ENCODE results near the gene NFKB1. TPM values are rescaled to one million over a fixed set of nuclear protein-coding genes. Genes with fewer than 3 reads are reported as not detected.

Gene NFKB1
- total and polyA plus RNA-seq, 10 of the 15 experiments (the other 5 are each of a cell fraction or from before 2014, with no cell fraction given), result 8.7 to 110 (median 57.3) TPM

DNA sequence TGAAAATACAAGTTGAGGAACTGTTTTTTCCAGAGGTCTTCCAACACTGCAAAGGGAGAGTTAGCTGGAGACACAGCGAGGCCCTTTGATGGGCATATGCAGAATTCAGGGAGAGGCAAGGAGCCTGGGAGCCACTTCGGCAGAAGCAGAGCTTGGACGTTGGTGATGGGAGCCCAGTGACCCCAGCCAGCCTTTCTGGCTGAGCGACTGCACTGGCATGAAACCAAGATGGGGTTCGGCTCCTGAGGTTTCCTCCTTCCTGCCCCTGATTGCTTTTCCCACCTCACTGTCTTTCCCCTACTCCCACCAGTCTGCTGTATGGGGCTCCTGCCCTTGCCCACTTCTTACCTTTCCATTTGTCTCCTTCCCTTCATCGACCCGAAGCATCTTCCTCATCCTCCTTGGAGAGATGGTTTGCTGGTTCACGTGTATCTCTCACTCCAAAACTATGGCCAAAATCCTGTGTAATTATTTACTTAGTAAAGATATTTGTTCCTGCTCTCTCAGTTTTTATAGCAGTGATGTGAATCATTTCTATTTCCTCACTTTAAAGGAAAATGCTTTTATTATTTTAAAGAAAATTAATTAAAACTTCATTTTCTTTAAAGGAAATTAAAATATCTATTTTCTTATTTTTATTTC is 100.5 kb downstream of the NFKB1 start:
- ChIA-PET SMC1A (ENCODE audit: uncharacterized antibody, unreplicated experiment) (no interaction called here), POLR2A (no interaction called here), RAD21 (ENCODE audit: unreplicated experiment) (no interaction called here), CTCF (no interaction called here)
- 98% methylated on average over 7 of the region's 8 CpGs for WGBS (ENCODE audit: insufficient coverage, insufficient replicate concordance, low lambda C conversion rate, missing lambda C conversion rate)
- no peaks in the 10 kb centered on the region for H3K9me3 ChIP-seq (replicated peaks; ENCODE audit: control insufficient read depth, insufficient read depth, low read length)
- H4K20me1 ChIP-seq (ENCODE audit: control insufficient read depth, insufficient read depth), result no peaks in the 10 kb centered on the region
- H3K36me3 ChIP-seq (ENCODE audit: control insufficient read depth in 2 of 2, insufficient read depth in 2 of 2, low read length in 1 of 2), result peaks cover 11 to 49% of the 10 kb centered on the region in 2 experiments
- peaks cover 13% of the 10 kb centered on the region; the same call in 1 of the 2 replicates for H3K4me1 ChIP-seq (ENCODE audit: control insufficient read depth, insufficient read depth, low read length)
- H3K27me3 ChIP-seq (replicated peaks in 1 of 2; ENCODE audit: control insufficient read depth in 2 of 2, insufficient read depth in 2 of 2, low read length in 1 of 2), result no peaks in the 10 kb centered on the region
- DNase-seq (ENCODE audit: low read depth, low spot score) (no peak), ATAC-seq (no peak), FAIRE-seq (no peak)
- no peak overlapping the region for H3K4me2 ChIP-seq (ENCODE audit: control insufficient read depth, insufficient read depth)
- H3K79me2 ChIP-seq (ENCODE audit: control insufficient read depth, insufficient read depth, low read length), result no peaks in the 10 kb centered on the region
- no peak overlapping the region for H3K9ac ChIP-seq (ENCODE audit: control insufficient read depth, insufficient read depth, low read length)
- H3K27ac ChIP-seq (ENCODE audit: control insufficient read depth, insufficient read depth), result no peak overlapping the region
- no TSS peak for BruUV-seq (replicated peaks)
- no peak for TF ChIP-seq BMI1 (IDR thresholded peaks at IDR 0.05; ENCODE audit: borderline replicate concordance)
- TF ChIP-seq CHD2 (IDR thresholded peaks at IDR 0.05; ENCODE audit: borderline replicate concordance, low read depth, low read length), result no peak
- TF ChIP-seq ESRRA (IDR thresholded peaks at IDR 0.05; ENCODE audit: low read length), result no peak
- intact Hi-C loops (cut with micrococcal nuclease; ENCODE audit: unreplicated experiment) (no loop called here), in situ Hi-C loops (cut with MboI) (no loop called here)
- H2AFZ ChIP-seq (ENCODE audit: control insufficient read depth, low read depth, low read length), result no peak overlapping the region
- no peak overlapping the region for H3K4me3 ChIP-seq

DNA sequence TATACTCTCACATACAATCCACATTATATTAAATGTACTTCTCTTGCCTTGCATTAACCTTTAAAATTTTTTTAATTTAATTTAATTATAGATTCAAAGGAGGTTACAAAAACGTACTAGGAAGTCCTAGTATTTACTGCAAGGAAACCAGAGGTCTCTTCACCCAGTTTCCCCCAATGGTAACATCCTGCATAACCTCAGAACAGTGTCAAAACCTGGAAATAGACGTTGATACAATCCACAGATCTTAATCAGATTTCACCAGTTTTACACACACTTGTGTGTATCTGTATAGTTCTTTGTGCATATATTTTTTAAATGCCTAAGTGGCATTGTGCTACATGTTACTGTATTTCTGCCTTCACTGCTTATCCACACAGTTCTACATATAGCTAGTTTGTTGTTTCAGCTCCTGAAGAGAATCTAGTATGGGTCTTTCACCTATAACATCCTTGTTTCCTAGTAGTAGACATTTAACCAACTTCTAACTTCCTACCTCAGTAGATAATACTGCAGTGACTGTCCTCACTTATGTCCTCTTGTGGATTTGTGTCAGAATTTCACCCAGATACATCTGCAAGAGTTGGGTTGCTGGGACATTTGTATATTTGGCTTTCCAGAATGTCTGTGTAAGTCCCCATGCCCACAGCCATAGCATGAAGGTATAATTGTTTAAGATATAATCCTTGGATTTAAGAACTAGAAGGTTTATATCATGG is 103.2 kb downstream of the NFKB1 start:
- no peak overlapping the region for H3K27ac ChIP-seq (ENCODE audit: control insufficient read depth, insufficient read depth)
- H3K4me2 ChIP-seq (ENCODE audit: control insufficient read depth, insufficient read depth), result no peak overlapping the region
- CTCF ChIA-PET, result interaction anchor here (1.0 kb wide), 1 partner anchor 405 kb away, joined by 4 read pairs; no protein-coding TSS in a partner anchor
- no peak overlapping the region for H3K9ac ChIP-seq (ENCODE audit: control insufficient read depth, insufficient read depth, low read length)
- SMC1A ChIA-PET (ENCODE audit: uncharacterized antibody, unreplicated experiment), result interaction anchor here (0.6 to 1.0 kb wide), 4 partner anchors 11 to 178 kb away, joined by 3 to 4 read pairs (median 3); no protein-coding TSS in a partner anchor
- H3K4me1 ChIP-seq (ENCODE audit: control insufficient read depth, insufficient read depth, low read length), result no peaks in the 10 kb centered on the region
- H4K20me1 ChIP-seq (ENCODE audit: control insufficient read depth, insufficient read depth), result no peaks in the 10 kb centered on the region
- H3K9me3 ChIP-seq (replicated peaks; ENCODE audit: control insufficient read depth, insufficient read depth, low read length), result no peaks in the 10 kb centered on the region
- FAIRE-seq (no peak), DNase-seq (ENCODE audit: low read depth, low spot score) (no peak), ATAC-seq (no peak; the same call in 2 of the 3 replicates)
- no TSS peak for BruUV-seq (replicated peaks)
- no peaks in the 10 kb centered on the region for H3K27me3 ChIP-seq (replicated peaks in 1 of 2; ENCODE audit: control insufficient read depth in 2 of 2, insufficient read depth in 2 of 2, low read length in 1 of 2)
- H2AFZ ChIP-seq (ENCODE audit: control insufficient read depth, low read depth, low read length), result no peak overlapping the region
- peaks cover 15 to 45% of the 10 kb centered on the region in 2 experiments for H3K36me3 ChIP-seq (ENCODE audit: control insufficient read depth in 2 of 2, insufficient read depth in 2 of 2, low read length in 1 of 2)
- no peak overlapping the region for H3K4me3 ChIP-seq
- 50% methylated on average over 2 of the region's 2 CpGs for WGBS (ENCODE audit: insufficient coverage, insufficient replicate concordance, low lambda C conversion rate, missing lambda C conversion rate)
- no peaks in the 10 kb centered on the region for H3K79me2 ChIP-seq (ENCODE audit: control insufficient read depth, insufficient read depth, low read length)
- in situ Hi-C loops (cut with MboI) (no loop called here), intact Hi-C loops (cut with micrococcal nuclease; ENCODE audit: unreplicated experiment) (no loop called here)
- RAD21 ChIA-PET (ENCODE audit: unreplicated experiment), result interaction anchor here (0.6 kb wide), 1 partner anchor 173 kb away, joined by 3 read pairs; no protein-coding TSS in a partner anchor
- POLR2A ChIA-PET, result no interaction called here
- TF ChIP-seq RAD21 (IDR thresholded peaks at IDR 0.05; ENCODE audit: insufficient read depth, low read depth, low read length) (0 out of 2 replicates have a peak, but pooled peaks have one; percentile 23), TCF12 (IDR thresholded peaks at IDR 0.05; ENCODE audit: low read depth, low read length) (no peak), SP1 (IDR thresholded peaks at IDR 0.05; ENCODE audit: low read depth, low read length) (no peak), PML (IDR thresholded peaks at IDR 0.05; ENCODE audit: low read length) (no peak), HDAC6 (IDR thresholded peaks at IDR 0.05; ENCODE audit: unreplicated experiment) (no peak)
- TF ChIP-seq, protein P1, sequence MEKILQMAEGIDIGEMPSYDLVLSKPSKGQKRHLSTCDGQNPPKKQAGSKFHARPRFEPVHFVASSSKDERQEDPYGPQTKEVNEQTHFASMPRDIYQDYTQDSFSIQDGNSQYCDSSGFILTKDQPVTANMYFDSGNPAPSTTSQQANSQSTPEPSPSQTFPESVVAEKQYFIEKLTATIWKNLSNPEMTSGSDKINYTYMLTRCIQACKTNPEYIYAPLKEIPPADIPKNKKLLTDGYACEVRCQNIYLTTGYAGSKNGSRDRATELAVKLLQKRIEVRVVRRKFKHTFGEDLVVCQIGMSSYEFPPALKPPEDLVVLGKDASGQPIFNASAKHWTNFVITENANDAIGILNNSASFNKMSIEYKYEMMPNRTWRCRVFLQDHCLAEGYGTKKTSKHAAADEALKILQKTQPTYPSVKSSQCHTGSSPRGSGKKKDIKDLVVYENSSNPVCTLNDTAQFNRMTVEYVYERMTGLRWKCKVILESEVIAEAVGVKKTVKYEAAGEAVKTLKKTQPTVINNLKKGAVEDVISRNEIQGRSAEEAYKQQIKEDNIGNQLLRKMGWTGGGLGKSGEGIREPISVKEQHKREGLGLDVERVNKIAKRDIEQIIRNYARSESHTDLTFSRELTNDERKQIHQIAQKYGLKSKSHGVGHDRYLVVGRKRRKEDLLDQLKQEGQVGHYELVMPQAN (conservative IDR thresholded peaks at IDR 0.05), result no peak
- TF ChIP-seq, protein P2, sequence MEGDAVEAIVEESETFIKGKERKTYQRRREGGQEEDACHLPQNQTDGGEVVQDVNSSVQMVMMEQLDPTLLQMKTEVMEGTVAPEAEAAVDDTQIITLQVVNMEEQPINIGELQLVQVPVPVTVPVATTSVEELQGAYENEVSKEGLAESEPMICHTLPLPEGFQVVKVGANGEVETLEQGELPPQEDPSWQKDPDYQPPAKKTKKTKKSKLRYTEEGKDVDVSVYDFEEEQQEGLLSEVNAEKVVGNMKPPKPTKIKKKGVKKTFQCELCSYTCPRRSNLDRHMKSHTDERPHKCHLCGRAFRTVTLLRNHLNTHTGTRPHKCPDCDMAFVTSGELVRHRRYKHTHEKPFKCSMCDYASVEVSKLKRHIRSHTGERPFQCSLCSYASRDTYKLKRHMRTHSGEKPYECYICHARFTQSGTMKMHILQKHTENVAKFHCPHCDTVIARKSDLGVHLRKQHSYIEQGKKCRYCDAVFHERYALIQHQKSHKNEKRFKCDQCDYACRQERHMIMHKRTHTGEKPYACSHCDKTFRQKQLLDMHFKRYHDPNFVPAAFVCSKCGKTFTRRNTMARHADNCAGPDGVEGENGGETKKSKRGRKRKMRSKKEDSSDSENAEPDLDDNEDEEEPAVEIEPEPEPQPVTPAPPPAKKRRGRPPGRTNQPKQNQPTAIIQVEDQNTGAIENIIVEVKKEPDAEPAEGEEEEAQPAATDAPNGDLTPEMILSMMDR (IDR thresholded peaks at IDR 0.05 in 2 of 3, conservative IDR thresholded peaks at IDR 0.05 in 1 of 3; ENCODE audit: control insufficient read depth in 2 of 3, extremely low read depth in 1 of 3, insufficient read depth in 1 of 3, low read depth in 3 of 3, low read length in 3 of 3), result 0 out of 6 replicates have a peak, but pooled peaks of 1 of the 3 experiments have one; percentile 5
- TF ChIP-seq, protein P3, sequence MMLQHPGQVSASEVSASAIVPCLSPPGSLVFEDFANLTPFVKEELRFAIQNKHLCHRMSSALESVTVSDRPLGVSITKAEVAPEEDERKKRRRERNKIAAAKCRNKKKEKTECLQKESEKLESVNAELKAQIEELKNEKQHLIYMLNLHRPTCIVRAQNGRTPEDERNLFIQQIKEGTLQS (IDR thresholded peaks at IDR 0.05; ENCODE audit: borderline replicate concordance, extremely low read depth, low read depth, low read length), result no peak
